NAMALWA (cell line): ENCODE results near the gene HNRNPC.
"Not testable (repeated sequence)": the region's sequence is repeated elsewhere in the genome, so short reads cannot be mapped to it uniquely, and the experiment has no call there.

ENCODE experiments used
- DNase-seq: peaks from one replicate; pipeline ENCODE4 v3.0.0-alpha.2; 2015; ENCODE audit warnings: low spot score

The HNRNPC gene

DNA sequence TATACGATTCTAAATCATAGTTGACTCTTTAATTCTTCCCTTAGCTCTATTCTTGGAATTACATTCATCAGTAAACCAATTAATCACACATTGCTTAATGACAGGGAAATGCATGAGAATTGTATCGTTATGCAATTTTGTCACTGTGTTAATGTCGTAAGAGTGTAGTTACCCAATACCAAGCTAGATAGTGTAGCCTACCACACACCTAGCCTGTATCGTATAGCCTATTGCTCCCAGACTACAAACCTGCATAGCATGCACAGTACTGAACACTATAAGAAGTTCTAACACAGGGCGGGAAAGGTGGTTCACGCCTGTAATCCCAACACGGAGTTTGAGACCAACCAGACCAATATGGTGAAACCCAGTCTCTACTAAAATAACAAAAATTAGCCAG lies 24.7 kb downstream of the HNRNPC start:
- DNase-seq = no peak

DNA sequence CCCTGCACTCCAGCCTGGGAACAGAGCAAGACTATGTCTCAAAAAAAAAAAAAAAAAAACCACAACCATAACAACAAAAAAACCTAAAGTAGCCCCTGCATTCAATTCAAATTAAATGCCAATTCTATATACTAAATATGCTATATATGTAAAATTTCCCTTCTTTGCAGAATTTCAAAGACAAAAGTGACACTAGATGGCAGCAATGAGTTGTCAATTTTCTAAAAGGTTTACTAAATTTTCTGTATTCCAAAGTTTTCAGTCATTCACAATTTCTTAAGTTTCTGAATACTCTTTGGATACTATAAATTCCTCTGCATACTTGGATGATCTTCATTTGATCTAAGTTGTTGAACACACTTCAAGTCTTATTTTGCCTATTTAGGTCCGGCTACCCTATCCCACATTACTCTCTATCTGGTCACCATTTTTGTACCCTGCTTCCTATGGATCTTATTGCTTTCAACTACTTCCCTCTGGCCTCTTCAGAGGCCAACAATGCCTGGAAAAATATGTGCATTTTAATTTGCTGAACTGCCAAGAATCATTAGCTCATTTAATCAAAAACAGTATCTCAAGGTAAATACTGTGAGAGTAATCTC lies 27.9 kb downstream of the HNRNPC start:
- peak; percentile 69 for DNase-seq

DNA sequence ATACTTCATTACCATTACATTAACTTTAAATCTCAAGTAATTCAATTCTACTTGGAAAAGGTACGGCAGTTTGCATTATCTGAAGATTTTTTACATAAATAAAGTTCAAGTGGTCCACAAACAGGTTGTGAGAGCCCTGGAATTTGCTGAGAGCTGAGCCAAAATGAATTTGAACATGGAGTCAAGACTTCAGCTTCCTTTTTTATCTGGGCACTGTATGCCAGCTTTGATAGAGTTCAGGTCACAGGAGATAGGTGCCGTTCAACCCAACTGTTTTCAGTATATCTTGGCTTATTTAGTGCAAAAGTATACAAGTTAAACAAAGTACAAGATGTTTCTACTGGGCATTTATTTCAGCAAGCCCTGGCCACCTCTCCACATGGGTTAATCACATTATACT lies 28.8 kb downstream of the HNRNPC start:
- DNase-seq = no peak

DNA sequence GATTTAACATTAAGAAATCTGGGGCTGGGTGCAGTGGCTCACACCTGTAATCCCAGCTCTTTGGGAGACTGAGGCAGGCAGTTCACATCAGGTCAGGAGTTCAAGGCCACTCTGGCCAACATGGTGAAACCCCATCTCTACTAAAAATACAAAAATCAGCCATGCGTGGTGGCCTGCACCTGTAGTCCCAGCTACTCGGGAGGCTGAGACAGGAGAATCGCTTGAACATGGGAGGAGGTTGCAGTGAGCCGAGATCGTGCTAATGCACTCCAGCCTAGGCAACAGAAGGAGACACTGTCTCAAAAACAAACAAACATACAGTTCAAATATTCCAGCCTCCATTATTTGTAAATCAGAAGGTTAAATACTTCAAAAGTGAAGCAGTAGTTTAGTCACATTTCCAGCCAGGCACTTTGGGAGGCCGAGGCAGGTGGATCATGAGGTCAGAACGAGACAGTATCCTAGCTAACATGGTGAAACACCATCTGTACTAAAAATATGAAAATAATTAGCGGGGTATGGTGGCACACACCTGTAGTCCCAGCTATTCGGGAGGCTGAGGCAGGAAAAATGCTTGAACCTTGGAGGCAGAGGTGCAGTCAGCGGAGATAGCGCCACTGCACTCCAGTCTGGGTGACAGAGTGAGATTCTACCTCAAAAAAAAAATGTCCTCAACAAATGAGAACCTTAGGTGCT lies 30.3 kb downstream of the HNRNPC start:
- no peak for DNase-seq

DNA sequence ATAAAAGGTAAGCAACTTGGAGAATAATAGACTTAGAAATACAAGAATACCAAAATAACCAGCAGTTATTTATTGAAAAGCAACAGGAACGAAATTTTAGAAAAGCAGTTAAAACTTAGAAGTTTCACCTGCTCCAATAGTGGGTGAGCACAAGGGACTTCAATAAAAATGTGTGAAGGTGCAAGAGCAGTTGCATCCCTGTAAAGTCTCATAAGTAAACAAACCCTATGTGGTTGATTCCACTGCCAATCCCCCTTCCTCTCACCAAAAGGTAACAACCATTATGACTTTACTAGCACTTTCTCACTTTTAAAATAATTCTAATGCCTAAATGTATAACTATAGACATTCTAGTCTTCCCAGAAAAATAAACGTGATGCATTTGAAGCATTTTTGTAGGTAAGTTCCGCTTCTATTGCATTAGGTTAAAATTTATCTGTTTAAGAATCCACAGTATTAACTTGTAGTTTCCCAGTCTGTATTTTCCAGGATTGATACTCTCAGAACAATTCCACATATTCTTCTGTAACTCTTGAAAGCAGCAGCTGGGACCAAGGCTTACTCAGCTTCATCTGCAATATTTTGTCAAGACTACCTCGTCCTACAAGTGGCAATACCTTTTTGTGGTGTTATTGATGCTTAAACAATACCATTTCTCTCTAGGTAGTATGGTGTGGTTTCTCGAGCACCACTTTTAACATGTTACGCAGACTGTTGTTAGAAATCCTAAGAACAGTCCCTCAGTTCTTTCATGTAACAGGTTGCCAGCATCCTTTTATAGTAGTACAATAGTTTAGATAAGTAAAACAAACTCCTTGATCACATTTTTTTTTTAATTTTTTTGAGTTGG lies 32.1 kb downstream of the HNRNPC start:
- no peak for DNase-seq

DNA sequence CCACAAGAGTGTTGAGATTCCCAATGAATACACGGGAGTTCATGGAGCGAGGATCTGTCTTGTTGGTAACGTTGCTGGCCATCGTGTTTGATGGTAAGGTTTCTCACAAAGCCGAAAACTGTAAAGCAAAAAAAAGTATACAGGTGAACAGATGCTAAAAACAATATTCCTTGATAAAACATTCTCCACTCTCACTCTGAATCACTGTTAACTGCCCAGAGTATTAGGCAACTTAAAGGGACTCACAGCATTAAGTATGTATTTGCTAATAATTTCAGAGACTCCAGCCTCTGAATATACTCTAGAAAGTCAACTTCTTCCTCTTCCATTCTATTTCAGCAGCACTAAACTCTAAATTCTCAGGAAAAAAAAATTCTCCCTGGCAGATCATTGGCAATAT lies 35.1 kb downstream of the HNRNPC start:
- no peak for DNase-seq

DNA sequence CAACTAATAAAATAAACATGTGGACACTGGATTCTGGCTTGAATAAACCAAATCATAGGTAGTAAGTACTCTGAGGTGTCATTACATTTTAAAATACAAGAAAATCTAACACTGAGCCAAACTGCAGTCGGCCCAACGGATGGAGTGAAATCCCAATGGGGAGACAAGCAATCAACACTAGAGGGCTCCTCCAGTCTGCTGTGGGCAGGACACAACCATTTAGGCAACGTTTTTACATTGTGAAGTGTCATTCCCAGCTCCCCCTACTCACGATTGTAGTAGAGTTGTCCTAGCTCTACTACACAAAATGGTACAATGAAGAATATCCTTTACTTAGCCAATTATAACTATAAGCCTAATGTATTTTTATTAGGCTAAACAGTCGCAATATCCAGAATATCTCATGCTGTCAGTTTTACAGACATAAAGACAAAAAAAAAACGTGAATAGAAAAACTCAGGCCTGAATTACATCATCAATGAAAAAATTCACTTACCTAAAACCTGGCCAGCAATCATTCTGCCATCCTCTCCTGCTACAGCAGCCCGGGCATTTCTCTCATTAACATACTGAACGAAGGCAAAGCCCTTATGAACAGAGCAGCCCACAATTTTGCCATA lies 35.7 kb downstream of the HNRNPC start:
- no peak for DNase-seq

DNA sequence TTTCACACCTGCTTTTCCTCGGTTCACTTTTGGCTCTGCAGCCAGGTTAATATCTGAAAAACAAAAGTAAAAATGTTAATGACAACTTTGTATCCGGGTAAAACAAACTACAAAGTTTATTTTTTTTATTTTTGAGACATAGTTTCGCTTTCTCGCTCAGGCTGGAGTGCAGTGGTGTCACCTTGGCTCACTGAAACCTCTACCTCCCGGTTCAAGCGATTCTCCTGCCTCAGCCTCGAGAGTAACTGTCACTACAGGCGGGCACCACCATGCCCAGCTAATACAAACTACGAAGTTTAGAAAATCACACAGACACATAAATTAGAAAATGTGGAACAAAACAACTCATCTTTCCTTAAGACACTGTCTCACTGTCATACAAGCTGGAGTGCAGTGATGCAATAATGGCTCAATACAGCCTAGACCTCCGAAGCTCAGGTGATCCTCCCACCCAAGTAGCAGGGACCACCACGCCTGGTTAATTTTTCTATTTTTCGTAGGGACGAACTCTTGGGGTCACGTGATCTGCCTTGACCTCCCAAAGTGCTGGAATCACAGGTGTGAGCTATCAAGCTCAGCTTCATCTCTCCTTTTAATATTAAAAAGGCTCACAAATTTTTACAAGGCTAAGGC lies 38.1 kb downstream of the HNRNPC start:
- no peak for DNase-seq

DNA sequence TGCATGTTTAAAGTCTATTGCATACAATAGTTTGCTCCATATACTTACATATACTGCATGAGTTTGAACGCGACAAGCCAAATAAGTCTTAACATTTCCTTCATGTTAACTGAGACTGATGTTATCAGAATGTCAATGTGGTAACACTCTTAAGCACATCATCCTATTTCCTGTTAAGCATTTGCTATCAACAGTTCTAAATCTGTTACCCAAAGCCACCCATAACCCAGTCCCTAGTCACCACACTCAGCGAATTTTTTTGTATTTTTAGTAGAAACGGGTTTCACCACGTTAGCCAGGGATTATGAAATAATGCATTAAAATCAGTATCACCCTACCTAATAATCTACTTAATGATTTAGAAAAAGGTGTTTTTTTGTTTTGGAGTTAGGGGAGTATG lies 39.4 kb downstream of the HNRNPC start:
- DNase-seq = no peak

DNA sequence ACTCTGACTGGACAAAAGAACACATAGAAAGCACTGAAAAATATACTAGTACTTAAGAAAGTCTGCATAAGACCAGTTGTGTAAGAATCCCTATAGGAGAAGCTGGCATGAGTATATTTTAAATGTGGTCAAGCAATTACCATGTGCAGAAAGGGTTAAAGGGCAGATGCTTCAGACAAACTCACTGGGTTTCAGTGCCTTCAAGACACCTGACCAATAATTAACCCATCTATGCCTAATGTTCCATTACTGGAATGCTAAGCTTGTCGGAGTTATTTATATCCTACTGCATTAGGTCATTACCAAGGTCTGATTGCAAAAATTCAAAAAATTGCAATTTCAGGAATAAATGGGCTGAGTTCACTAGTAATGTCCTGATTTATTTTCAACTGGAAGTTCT lies 41.3 kb downstream of the HNRNPC start:
- DNase-seq = no peak

DNA sequence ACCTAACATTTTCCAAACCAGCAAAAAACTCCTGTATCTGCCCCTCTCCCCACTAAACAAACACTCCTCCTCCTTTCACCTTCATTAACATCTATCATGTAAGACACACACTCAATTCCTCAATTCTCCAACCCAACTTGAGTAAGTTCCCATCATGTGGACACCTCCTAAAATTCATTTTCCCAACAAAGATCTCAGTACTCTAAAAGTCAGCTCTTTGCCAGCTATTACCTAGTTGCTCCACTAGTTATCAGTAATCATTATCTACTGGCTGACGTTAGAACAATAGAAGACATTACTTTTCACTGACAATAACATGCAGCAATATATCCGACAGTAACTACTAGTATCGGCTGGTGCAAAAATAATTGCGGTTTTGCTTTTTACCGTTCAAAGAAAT lies 42.1 kb downstream of the HNRNPC start:
- no peak for DNase-seq

DNA sequence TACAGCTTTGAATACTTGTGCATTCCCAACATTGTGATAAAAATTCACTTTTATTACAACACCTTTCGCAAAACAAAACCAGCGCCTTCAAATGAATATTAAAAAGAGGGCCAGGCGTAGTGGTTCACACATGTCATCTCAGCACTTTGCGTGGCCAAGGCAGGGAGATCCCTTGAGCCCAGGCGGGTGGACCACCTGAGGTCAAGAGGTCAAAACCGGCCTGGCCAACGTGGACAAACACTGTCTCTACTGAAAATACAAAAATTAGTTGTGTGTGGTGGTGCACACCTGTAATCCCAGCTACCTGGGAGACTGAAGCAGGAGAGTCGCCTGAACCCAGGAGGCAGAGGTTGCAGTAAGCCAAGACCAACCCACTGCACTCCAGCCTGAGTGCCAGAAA lies 42.8 kb downstream of the HNRNPC start:
- no peak for DNase-seq

DNA sequence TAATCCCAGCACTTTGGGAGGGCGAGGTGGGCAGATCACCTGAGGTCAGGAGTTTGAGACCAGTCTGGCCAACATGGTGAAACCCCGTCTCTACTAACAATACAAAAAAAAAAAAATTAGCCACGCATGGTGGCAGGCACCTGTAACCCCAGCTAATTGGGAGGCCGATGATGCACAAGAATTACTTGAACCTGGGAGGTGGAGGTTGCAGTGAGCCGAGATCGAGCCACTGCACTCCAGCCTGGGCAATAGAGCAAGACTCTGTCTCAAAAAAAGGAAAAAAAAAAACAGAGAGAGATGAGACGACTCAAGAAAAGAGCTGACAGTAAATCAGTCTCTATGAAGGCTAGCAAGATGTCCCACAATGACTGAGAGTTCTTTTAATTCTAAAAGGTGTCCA lies 44.1 kb downstream of the HNRNPC start:
- DNase-seq = not testable (repeated sequence)

DNA sequence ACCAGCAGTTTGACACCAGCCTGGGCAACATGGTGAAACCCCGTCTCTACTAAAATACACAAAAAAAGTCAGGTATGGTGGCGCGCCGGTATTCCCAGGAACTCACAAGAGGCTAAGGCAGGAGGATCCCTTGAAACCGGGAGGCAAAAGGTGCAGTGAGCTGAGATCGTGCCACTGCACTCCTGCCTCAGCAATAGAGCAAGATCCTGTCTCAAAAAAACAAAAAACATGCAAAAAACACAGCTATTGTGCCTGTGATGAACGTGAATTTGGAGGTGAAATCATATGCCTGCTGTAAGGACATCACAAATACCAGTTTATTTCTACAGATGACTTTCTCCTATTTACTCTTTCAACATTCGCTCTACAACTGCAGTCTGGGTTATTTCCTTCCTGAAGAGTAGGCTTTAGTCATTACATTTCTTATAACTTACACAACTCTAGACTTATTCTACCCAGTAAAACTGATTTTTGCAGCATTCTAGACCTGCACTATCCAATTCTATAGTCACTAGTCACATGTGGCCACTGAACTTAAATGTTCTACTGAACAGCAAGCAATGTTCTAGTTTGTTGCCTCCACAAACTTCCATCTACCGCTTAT lies 48.3 kb downstream of the HNRNPC start:
- no peak for DNase-seq

DNA sequence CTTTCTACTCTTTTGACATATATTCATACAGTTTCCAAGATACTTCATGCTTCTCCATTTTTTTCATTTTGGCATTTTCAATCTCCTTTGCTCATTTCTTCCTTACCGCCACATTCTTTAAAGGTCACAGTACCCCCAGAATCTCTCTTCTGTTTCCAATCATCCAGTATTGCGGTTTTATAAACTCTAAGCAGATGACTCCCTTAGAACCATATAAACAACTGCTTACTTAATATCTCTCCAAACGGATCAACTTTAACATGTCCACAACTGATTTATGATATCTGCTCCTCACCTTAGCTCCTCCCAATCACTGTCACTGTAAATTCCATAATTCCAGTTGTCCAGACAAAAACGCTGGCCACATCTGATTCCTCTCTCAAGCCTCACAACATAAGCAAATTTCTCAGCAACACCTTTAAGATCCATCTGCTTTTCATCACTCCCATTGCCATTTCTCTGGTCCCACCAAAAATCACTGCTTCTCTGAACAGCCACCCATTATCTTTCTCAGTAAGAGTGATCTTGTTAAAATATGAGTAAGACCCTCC lies 49.6 kb downstream of the HNRNPC start:
- no peak for DNase-seq

DNA sequence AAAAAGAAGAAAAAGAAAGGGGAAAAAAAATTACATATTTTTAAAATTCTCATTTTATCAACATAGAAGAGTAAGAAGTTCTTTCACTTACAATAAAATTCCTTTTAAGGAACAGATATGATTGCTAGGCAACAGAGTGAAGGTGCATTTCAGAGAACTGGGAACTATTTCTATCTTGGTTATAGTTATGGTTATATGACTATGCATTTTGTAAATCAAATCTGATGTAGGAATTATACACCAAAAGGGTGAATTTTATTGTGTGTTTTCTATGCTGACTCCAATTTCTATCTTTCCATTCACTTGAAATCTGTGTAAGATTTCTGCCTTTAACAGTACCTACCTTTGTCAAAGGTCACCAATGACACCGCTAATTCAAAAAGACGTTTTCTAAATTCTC lies 50.1 kb downstream of the HNRNPC start:
- DNase-seq = no peak

DNA sequence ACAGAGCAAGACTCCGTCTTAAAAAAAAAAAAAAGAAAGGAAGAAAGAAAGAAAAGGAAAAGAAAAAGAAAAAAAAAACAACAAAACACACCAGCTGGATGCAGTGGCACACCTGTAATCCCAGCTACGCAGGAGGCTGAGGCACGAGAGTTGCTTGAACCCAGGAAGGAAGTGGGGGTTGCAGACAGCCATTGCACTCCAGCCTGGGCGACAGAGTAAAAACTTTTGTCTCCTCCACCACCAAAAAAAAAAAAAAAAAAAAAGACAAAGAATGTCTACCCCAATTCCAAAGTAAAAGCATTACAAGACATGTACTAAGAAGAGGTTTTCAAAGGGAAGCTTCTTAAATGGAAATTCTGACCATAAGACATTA lies 53.4 kb downstream of the HNRNPC start:
- DNase-seq = no peak

DNA sequence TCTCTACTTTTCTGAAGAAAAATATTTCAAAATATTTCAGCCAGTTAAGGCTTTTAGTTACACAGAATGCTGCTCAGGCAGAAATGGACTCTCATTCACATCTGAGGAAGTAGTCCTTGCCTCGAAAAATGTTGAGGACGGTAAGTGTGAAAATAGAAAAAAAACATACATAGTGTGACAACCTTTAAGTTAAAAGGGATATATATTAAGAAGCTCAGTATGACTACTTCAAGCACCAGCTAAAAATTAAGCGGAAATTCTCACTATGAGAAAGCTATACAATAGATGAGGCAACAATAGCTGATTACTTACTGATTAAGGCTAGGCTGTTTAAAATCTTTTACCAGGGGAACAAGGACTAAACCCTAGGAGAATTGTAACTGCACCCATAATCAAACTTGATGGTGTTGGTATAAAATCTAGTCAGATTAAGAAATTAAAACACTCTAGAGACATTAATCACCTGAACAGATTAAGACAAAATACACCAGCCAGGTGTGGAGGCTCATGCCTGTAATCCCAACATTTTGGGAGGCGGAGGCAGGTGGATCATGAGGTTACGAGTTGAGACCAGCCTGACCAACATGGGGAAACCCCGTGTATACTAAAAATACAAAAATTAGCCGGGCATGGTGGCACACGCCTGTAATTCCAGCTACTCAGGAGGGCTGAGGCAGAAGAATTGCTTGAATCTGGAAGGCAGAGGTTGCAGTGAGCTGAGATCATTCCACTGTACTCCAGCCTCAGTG lies 53.9 kb downstream of the HNRNPC start:
- DNase-seq = no peak

DNA sequence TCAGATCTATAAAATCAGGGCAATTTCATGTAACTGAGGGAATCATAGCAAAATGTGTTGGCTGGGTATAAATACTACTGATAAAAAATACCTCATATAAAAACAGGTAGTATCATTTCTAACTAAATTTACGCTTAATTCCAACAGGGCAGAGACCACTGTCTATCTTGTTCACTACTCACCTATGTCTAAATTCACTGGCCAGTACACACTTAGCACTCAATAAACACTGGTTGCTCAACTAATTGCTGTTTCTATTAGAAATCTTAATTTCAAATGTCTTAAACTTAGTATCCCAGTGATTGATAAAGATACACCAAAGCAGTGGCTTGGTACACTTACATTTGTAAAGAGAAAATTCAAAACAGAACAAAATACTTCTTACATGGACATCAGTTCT lies 55.6 kb downstream of the HNRNPC start:
- no peak for DNase-seq

DNA sequence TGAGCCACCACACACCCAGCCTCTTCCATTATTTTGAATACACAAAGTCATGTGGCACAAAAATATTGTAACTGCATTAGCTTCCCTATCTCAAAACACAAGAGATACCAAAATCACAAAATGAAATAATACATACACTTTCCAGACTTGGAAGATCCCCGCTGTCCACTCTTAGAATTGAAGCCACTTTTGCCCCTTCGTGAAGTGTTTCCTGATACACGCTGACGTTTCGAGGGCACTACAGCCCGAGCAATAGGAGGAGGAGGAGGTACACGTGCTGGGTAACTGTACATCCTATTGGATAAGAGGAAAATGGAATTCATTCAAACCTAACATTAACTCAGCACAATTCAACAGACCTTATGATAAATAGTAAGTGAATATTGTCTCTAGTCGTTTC lies 56.4 kb downstream of the HNRNPC start:
- DNase-seq = not testable (repeated sequence)

DNA sequence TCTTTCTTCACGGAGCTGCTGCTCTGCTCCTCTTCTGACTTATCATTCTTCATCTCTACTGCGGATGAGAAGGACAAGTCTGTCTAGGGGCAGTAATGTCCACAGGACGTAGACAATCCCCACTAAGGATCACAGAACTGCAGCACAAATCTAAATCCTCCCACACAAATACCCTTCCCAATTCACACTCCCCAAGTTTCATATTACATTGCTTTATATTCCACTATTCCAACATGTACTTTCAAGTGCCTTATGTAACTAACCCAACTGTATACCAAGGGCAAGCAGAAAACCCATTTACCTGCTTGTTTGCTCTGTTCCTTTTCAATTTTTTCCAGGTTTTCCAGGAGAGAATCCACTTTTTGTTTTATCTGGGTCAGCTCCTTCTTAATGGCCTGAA lies 57.7 kb downstream of the HNRNPC start:
- no peak for DNase-seq
